Activated CD4-positive, alpha-beta T cell treated with anti-CD3 and anti-CD28 coated beads, Interleukin-2, amount 10 ng/mL, durations not matched to agents 7 days and 5 days (primary cell): Measurements from ENCODE around the gene TIMELESS. TPM values are rescaled to one million over a fixed set of nuclear protein-coding genes. Genes with fewer than 3 reads are reported as not detected.

Source experiments
- total RNA-seq, 2 experiments: library from RNA; stranded (reverse); gene quantifications; one replicate each; pipeline ENCODE4 v1.2.3, GENCODE V29; 2021

Gene TIMELESS
- total RNA-seq, 2 experiments from 2014 or later: 59.5 to 63.6 TPM

Other genes with a start within 250 kb of the TIMELESS start
- 10 to 100 TPM; 30.1 to 31.6 TPM for gene RNF41, start 227.5 kb downstream of the TIMELESS start, total RNA-seq
- gene NABP2, start 225.1 kb downstream of the TIMELESS start, total RNA-seq: 10 to 100 TPM; 56.7 to 63.5 TPM
- under 1 TPM in 1 of 2 experiments, not detected in 1; 0.64 TPM for gene SLC39A5, start 219.4 kb downstream of the TIMELESS start, total RNA-seq
- gene ANKRD52, start 191.0 kb downstream of the TIMELESS start, total RNA-seq: 10 to 100 TPM; 39.0 to 45.9 TPM
- 10 to 100 TPM; 15.3 to 17.1 TPM for gene COQ10A, start 182.5 kb downstream of the TIMELESS start, total RNA-seq
- gene CS, start 149.1 kb downstream of the TIMELESS start, total RNA-seq: 100 to 1,000 TPM; 177 to 201 TPM
- gene CNPY2, start 133.4 kb downstream of the TIMELESS start, total RNA-seq: 100 to 1,000 TPM in 1 of 2 experiments, 10 to 100 TPM in 1; 96.2 to 105 TPM
- gene PAN2, start 115.4 kb downstream of the TIMELESS start, total RNA-seq: 10 to 100 TPM; 76.9 to 78.9 TPM
- gene IL23A, start 110.5 kb downstream of the TIMELESS start, total RNA-seq: 1 to 10 TPM; 6.1 to 8.0 TPM
- 100 to 1,000 TPM; 391 to 398 TPM for gene STAT2, start 89.3 kb downstream of the TIMELESS start, total RNA-seq
- gene APOF, start 86.6 kb downstream of the TIMELESS start, total RNA-seq: not detected
- not detected for gene MIP, start 5.2 kb upstream of the TIMELESS start, total RNA-seq
- gene SPRYD4, start 19.2 kb upstream of the TIMELESS start, total RNA-seq: 1 to 10 TPM; 3.8 to 3.9 TPM
- 1 to 10 TPM; 1.1 to 1.9 TPM for gene GLS2, start 38.7 kb upstream of the TIMELESS start, total RNA-seq
- gene RBMS2, start 72.4 kb upstream of the TIMELESS start, total RNA-seq: 1 to 10 TPM; 4.5 to 6.0 TPM
- gene BAZ2A, start 180.9 kb upstream of the TIMELESS start, total RNA-seq: 100 to 1,000 TPM in 1 of 2 experiments, 10 to 100 TPM in 1; 98.4 to 116 TPM
- gene ATP5F1B, start 196.6 kb upstream of the TIMELESS start, total RNA-seq: 100 to 1,000 TPM; 506 to 539 TPM
- 100 to 1,000 TPM; 218 to 236 TPM for gene PTGES3, start 238.9 kb upstream of the TIMELESS start, total RNA-seq